Spleen (tissue), 11 donors: Measurements from ENCODE around the gene NXN. TPM values are rescaled to one million over a fixed set of nuclear protein-coding genes. Genes with fewer than 3 reads are reported as not detected.
"Not testable (repeated sequence)": the region's sequence is repeated elsewhere in the genome, so short reads cannot be mapped to it uniquely, and the experiment has no call there.

Source experiments
- DNase-seq: peaks from one replicate; pipeline ENCODE4 v3.0.0-alpha.2; 2020
- H3K27ac ChIP-seq, 8 donors: fragments of 200-600 bp; sonication (generic) in 7 of 8; 1 replicate in 4 of 8; 2 replicates in 4 of 8; pipeline versions ENCODE4 v1.5.0 to v1.8.0; 2016 to 2021; ENCODE audit warnings: inconsistent platforms in 4 of 8, mild to moderate bottlenecking in 4 of 8, moderate library complexity in 1 of 8
- H3K27me3 ChIP-seq, 7 donors: fragments of 200-600 bp; sonication (generic) in 6 of 7; replicated peaks in 1 of 7; 1 replicate in 4 of 7; 2 replicates in 3 of 7; pipeline versions ENCODE4 v1.5.0 to v1.8.0; 2016 to 2021; ENCODE audit warnings: inconsistent platforms in 3 of 7, mild to moderate bottlenecking in 1 of 7
- H3K36me3 ChIP-seq, 6 donors: fragments of 200-600 bp; sonication (generic) in 5 of 6; 1 replicate in 4 of 6; 2 replicates in 2 of 6; pipeline versions ENCODE4 v1.5.0 to v1.8.0; 2016 to 2021; ENCODE audit warnings: inconsistent platforms in 2 of 6
- H3K4me1 ChIP-seq, 6 donors: fragments of 200-600 bp; sonication (generic) in 5 of 6; 1 replicate in 3 of 6; 2 replicates in 3 of 6; pipeline versions ENCODE4 v1.5.0 to v1.8.0; 2016 to 2021; ENCODE audit warnings: inconsistent platforms in 3 of 6
- H3K4me3 ChIP-seq, 8 donors: fragments of 200-600 bp; sonication (generic) in 7 of 8; 1 replicate in 4 of 8; 2 replicates in 4 of 8; pipeline versions ENCODE4 v1.5.0 to v1.8.0; 2016 to 2021; ENCODE audit warnings: inconsistent platforms in 4 of 8, mild to moderate bottlenecking in 4 of 8, moderate library complexity in 2 of 8
- H3K9me3 ChIP-seq, 8 donors: fragments of 200-600 bp; sonication (generic) in 7 of 8; 1 replicate in 4 of 8; 2 replicates in 4 of 8; pipeline versions ENCODE4 v1.5.0 to v1.8.0; 2016 to 2021; ENCODE audit warnings: inconsistent platforms in 4 of 8
- CTCF ChIP-seq, 11 experiments: fragments of 200-600 bp in 7 of 11; fragments of 450-650 bp in 4 of 11; sonication (generic) in 4 of 11; IDR thresholded peaks in 8 of 11; conservative IDR thresholded peaks in 3 of 11; 1 replicate in 7 of 11; 2 replicates in 4 of 11; pipeline versions ENCODE4 v1.4.0 to v1.8.0; 2016 to 2021; ENCODE audit warnings: antibody characterized with exemption in 11 of 11, inconsistent platforms in 4 of 11, mild to moderate bottlenecking in 1 of 11
- POLR2A ChIP-seq, 3 donors: fragments of 450-650 bp; IDR thresholded peaks; one replicate each; pipeline ENCODE4 v1.5.1; 2017; ENCODE audit warnings: antibody characterized with exemption in 3 of 3, mild to moderate bottlenecking in 1 of 3
- POLR2AphosphoS5 ChIP-seq, 3 donors: sonication (generic); formaldehyde crosslinking; IDR thresholded peaks; one replicate each; pipeline ENCODE4 v1.5.1; 2017; ENCODE audit warnings: antibody characterized with exemption in 3 of 3
- WGBS, 5 donors: extraction: QIAGEN DNeasy Blood & Tissue Kit in 3 of 5; methylation state at CpG; one replicate each; pipeline versions ENCODE4 v1.1.5 to v1.1.7; 2013 to 2018; 5-methylcytosine and 5-hydroxymethylcytosine counted together
- intact Hi-C: fragments of 100-400 bp; cut with DNase I; formaldehyde crosslinking; loops from one replicate; pipeline ENCODE4 v1.15.0; 2023; ENCODE audit warnings: low total_unique reads
- polyA plus RNA-seq, 3 donors: library from polyadenylated mRNA; stranded (reverse); fragments of 200-250 nt; gene quantifications; one replicate each; pipeline ENCODE4 v1.2.1, GENCODE V29; 2013
- total RNA-seq, 7 donors: library from RNA; depleted of rRNA in 3 of 7; stranded (reverse); fragments of >200 nt in 3 of 7; fragmentation: NEBNext Ultra II Directional in 4 of 7; extraction: Animal tissue kit (Norgen Biotek cat#: 25700) in 4 of 7; gene quantifications; one replicate each; pipeline versions ENCODE4 v1.1.0 to v1.2.1, GENCODE V29; 2016 to 2021
- donor health status: healthy with polysubstance abuse.
- donor health status: DM: no; HTN: no; CAD: no; lungs with moderate emphysema.
- donor health status: DM: no; HTN: no; CAD: no.
- donor health status: Bipolar disorder and iron deficiency.
- donor health status: healthy.
- donor health status: DM: no; HTN: no; CAD: no.
- donor health status: DM: yes; HTN: yes; CAD: no.

NXN gene
- total and polyA plus RNA-seq, 10 donors, result 3.9 to 21.4 (median 10.3) TPM

- no peaks in the 10 kb centered on the region for H3K9me3 ChIP-seq
- peak; percentile 17 for DNase-seq
- 85 to 88% (median 87%) methylated on average over 9 of the region's 9 CpGs for WGBS, 5 donors
- intact Hi-C loops, result no loop called here
- H3K4me1 ChIP-seq, result peaks cover 0 to 20% (median 15%) of the 10 kb centered on the region in 6 donors
- H3K36me3 ChIP-seq, result peaks cover 0 to 62% (median 51%) of the 10 kb centered on the region in 6 donors
- no peaks in the 10 kb centered on the region for H3K27me3 ChIP-seq
- no peak overlapping the region for H3K4me3 ChIP-seq
- no peak for TF ChIP-seq POLR2A (IDR thresholded peaks at IDR 0.05)
- TF ChIP-seq CTCF (IDR thresholded peaks at IDR 0.05 in 8 of 11, conservative IDR thresholded peaks at IDR 0.05 in 3 of 11), result no peak
- TF ChIP-seq POLR2AphosphoS5 (IDR thresholded peaks at IDR 0.05), result no peak
- peak overlapping the region in 1 of 8 donors; percentile 28 for H3K27ac ChIP-seq
These were observed 187.3 kb downstream of the NXN start for GRCh38 chr17:792277-792676.

GRCh38 chr17:791829-792228 is 187.7 kb downstream of the NXN start:
- Histone ChIP-seq H3K4me3 (no peak overlapping the region), H3K27ac (peak overlapping the region in 1 of 8 donors; percentile 28), H3K4me1 (peaks cover 0 to 18% (median 13%) of the 10 kb centered on the region in 6 donors), H3K27me3 (no peaks in the 10 kb centered on the region), H3K9me3 (no peaks in the 10 kb centered on the region), H3K36me3 (peaks cover 0 to 67% (median 51%) of the 10 kb centered on the region in 6 donors)
- TF ChIP-seq POLR2A (IDR thresholded peaks at IDR 0.05) (no peak), CTCF (IDR thresholded peaks at IDR 0.05 in 8 of 11, conservative IDR thresholded peaks at IDR 0.05 in 3 of 11) (no peak), POLR2AphosphoS5 (IDR thresholded peaks at IDR 0.05) (no peak)
- WGBS, 5 donors, result 76 to 95% (median 84%) methylated on average over 17 to 19 of the region's 19 CpGs
- intact Hi-C loops, result no loop called here
- DNase-seq, result peak; percentile 74

- peaks cover 0 to 21% (median 11%) of the 10 kb centered on the region in 6 donors for H3K4me1 ChIP-seq
- 77 to 99% (median 85%) methylated on average over 10 to 11 of the region's 12 CpGs for WGBS, 5 donors
- H3K4me3 ChIP-seq, H3K9me3 ChIP-seq, H3K27me3 ChIP-seq, DNase-seq, intact Hi-C loops, H3K27ac ChIP-seq: not testable (repeated sequence)
- peaks cover 0 to 76% (median 51%) of the 10 kb centered on the region in 6 donors for H3K36me3 ChIP-seq
These were observed 188.7 kb downstream of the NXN start for GRCh38 chr17:790874-791247.

GRCh38 chr17:789931-790873 is 189.4 kb downstream of the NXN start:
- Histone ChIP-seq H3K4me1 (peaks cover 0 to 23% (median 8%) of the 10 kb centered on the region in 6 donors), H3K36me3 (peaks cover 0 to 82% (median 51%) of the 10 kb centered on the region in 6 donors)
- WGBS, 5 donors, result 74 to 93% (median 87%) methylated on average over 28 to 38 of the region's 38 CpGs
- H3K9me3 ChIP-seq, H3K4me3 ChIP-seq, H3K27ac ChIP-seq, H3K27me3 ChIP-seq, intact Hi-C loops: not testable (repeated sequence)
- DNase-seq, result peak; percentile 57
- TF ChIP-seq POLR2AphosphoS5 (IDR thresholded peaks at IDR 0.05), result peak in 2 of 3 donors; percentile 37 to 45

- Histone ChIP-seq H3K27me3 (no peaks in the 10 kb centered on the region), H3K4me1 (peaks cover 0 to 24% (median 6%) of the 10 kb centered on the region in 6 donors), H3K36me3 (peaks cover 0 to 89% (median 51%) of the 10 kb centered on the region in 6 donors), H3K9me3 (no peaks in the 10 kb centered on the region), H3K27ac (no peak overlapping the region), H3K4me3 (no peak overlapping the region)
- DNase-seq, result no peak
- no peak for TF ChIP-seq CTCF (IDR thresholded peaks at IDR 0.05 in 8 of 11, conservative IDR thresholded peaks at IDR 0.05 in 3 of 11)
- TF ChIP-seq POLR2A (IDR thresholded peaks at IDR 0.05), result no peak
- no peak for TF ChIP-seq POLR2AphosphoS5 (IDR thresholded peaks at IDR 0.05)
- intact Hi-C loops, result no loop called here
- WGBS, 5 donors, result 93 to 96% (median 94%) methylated on average over 14 of the region's 14 CpGs
These were observed 190.3 kb downstream of the NXN start for GRCh38 chr17:789160-789840.
